Measurements from ENCODE around the gene CCL25.
"Not testable (repeated sequence)": the region's sequence is repeated elsewhere in the genome, so short reads cannot be mapped to it uniquely, and the experiment has no call there.

The CCL25 gene

GRCh38 chr19:8085598-8086408, 33.2 kb downstream of the CCL25 start:
- DNase-seq (ENCODE audit: low read depth), result no peak

- no peak for DNase-seq (ENCODE audit: low read depth)
Observed at GRCh38 chr19:8086849-8087248, 34.3 kb downstream of the CCL25 start.

GRCh38 chr19:8087876-8088275, 35.3 kb downstream of the CCL25 start:
- no peak for DNase-seq (ENCODE audit: low read depth)

- no peak for DNase-seq (ENCODE audit: low read depth)
Observed at GRCh38 chr19:8088752-8089663, 36.4 kb downstream of the CCL25 start.

- no peak for DNase-seq (ENCODE audit: low read depth)
Observed at GRCh38 chr19:8089664-8090601, 37.4 kb downstream of the CCL25 start.

- DNase-seq (ENCODE audit: low read depth), result no peak
Observed at GRCh38 chr19:8090950-8091349, 38.4 kb downstream of the CCL25 start.

GRCh38 chr19:8093740-8094139, 41.2 kb downstream of the CCL25 start:
- no peak for DNase-seq (ENCODE audit: low read depth)

- DNase-seq (ENCODE audit: low read depth), result no peak
Observed at GRCh38 chr19:8094336-8094735, 41.8 kb downstream of the CCL25 start.

GRCh38 chr19:8095354-8095886, 42.9 kb downstream of the CCL25 start:
- no peak for DNase-seq (ENCODE audit: low read depth)

- no peak for DNase-seq (ENCODE audit: low read depth)
Observed at GRCh38 chr19:8096071-8096470, 43.5 kb downstream of the CCL25 start.

- no peak for DNase-seq (ENCODE audit: low read depth)
Observed at GRCh38 chr19:8097198-8097597, 44.6 kb downstream of the CCL25 start.

GRCh38 chr19:8097681-8098567, 45.4 kb downstream of the CCL25 start:
- no peak for DNase-seq (ENCODE audit: low read depth)

GRCh38 chr19:8101311-8101710, 48.8 kb downstream of the CCL25 start:
- no peak for DNase-seq (ENCODE audit: low read depth)

- DNase-seq (ENCODE audit: low read depth), result not testable (repeated sequence)
Observed at GRCh38 chr19:8101910-8102309, 49.4 kb downstream of the CCL25 start.

- no peak for DNase-seq (ENCODE audit: low read depth)
Observed at GRCh38 chr19:8105471-8105870, 52.9 kb downstream of the CCL25 start.

GRCh38 chr19:8107301-8107903, 54.8 kb downstream of the CCL25 start:
- no peak for DNase-seq (ENCODE audit: low read depth)

- no peak for DNase-seq (ENCODE audit: low read depth)
Observed at GRCh38 chr19:8108560-8109445, 56.2 kb downstream of the CCL25 start.

- no peak for DNase-seq (ENCODE audit: low read depth)
Observed at GRCh38 chr19:8109455-8109854, 56.9 kb downstream of the CCL25 start.

Data from iris pigment epithelial cell (primary cell).